ENCODE data around the gene EPB41L3.

DNA sequence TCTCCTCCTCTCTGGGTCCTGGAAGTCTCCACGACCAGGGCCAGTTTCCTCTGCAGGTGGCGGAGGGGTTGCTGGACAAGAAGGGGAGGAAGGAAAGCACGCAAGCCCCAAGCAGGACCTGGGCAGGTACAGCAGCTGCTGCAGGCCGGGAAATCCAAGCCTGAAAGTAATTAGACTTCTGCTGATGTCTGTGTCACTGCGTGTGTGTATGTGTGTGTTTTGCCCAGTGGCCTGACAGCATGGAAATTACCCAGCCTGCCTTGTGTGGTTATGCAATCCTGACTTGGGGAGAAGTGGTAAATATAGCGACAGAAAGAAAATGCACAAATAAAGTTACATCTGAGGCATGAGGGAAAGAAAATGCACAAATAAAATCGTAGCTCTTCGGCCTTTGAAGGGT is 126.5 kb downstream of the EPB41L3 start:
- no peak for TF ChIP-seq POLR2AphosphoS5 (IDR thresholded peaks at IDR 0.05; ENCODE audit: low read depth, low read length)
- TF ChIP-seq SIN3A (IDR thresholded peaks at IDR 0.05; ENCODE audit: borderline replicate concordance, insufficient read depth, low read length) = no peak
- no peak for TF ChIP-seq TAF1 (IDR thresholded peaks at IDR 0.05; ENCODE audit: borderline replicate concordance, insufficient read depth, low read length)
- TF ChIP-seq, protein P1, sequence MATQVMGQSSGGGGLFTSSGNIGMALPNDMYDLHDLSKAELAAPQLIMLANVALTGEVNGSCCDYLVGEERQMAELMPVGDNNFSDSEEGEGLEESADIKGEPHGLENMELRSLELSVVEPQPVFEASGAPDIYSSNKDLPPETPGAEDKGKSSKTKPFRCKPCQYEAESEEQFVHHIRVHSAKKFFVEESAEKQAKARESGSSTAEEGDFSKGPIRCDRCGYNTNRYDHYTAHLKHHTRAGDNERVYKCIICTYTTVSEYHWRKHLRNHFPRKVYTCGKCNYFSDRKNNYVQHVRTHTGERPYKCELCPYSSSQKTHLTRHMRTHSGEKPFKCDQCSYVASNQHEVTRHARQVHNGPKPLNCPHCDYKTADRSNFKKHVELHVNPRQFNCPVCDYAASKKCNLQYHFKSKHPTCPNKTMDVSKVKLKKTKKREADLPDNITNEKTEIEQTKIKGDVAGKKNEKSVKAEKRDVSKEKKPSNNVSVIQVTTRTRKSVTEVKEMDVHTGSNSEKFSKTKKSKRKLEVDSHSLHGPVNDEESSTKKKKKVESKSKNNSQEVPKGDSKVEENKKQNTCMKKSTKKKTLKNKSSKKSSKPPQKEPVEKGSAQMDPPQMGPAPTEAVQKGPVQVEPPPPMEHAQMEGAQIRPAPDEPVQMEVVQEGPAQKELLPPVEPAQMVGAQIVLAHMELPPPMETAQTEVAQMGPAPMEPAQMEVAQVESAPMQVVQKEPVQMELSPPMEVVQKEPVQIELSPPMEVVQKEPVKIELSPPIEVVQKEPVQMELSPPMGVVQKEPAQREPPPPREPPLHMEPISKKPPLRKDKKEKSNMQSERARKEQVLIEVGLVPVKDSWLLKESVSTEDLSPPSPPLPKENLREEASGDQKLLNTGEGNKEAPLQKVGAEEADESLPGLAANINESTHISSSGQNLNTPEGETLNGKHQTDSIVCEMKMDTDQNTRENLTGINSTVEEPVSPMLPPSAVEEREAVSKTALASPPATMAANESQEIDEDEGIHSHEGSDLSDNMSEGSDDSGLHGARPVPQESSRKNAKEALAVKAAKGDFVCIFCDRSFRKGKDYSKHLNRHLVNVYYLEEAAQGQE (IDR thresholded peaks at IDR 0.05; ENCODE audit: insufficient read depth in 1 of 2, low read depth in 2 of 2, low read length in 2 of 2) = no peak

Data from PFSK-1 (cell line).